CD4-positive, alpha-beta T cell treated with Interleukin-4 for 4 hours (primary cell): ENCODE data around the gene TPST2.

Source experiments
- DNase-seq: peaks from one replicate; pipeline ENCODE4 v3.0.0-alpha.2; 2020

Gene TPST2

GRCh38 chr22:26527574-26528465 is 62.1 kb downstream of the TPST2 start:
- no peak for DNase-seq

DNA sequence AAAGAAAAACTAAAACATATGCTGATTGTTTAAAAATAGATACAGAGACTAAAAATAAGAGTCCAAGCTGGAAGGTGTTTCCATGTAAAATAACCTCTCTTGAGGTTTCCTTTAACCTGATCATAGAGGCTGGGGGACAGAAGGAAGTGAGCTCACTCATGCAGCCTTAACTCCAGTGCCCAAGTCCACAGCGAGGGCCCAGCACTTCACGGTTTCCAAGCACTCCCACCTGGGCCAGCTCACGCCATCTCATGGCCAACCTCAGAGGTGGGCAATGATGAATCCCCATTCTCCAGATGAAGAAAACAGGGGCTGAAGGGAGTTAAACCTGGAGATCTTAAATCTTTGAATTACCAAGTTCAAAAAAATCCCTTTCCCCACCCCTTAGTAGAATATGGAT is 62.8 kb downstream of the TPST2 start:
- DNase-seq, result no peak

GRCh38 chr22:26525946-26526564 is 63.9 kb downstream of the TPST2 start:
- DNase-seq, result no peak

DNA sequence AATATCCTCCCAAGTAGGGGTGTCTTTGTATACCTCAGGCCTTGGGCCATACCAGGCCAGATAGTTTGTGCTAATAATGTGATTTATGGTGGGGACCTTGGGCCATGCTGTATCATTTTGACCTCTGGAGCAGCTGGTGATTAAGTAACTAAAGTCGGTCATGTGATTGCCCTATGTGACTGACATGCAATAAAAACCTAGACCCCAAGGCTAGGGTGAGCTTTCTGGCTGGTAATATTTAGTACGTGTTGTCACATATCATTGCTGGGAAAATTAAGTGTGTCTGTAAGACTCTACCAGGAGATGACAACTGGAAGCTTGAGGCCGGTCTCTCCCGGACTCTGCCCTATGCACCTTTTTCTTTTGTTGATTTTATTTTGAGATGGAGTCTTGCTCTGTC is 65.1 kb downstream of the TPST2 start:
- no peak for DNase-seq

DNA sequence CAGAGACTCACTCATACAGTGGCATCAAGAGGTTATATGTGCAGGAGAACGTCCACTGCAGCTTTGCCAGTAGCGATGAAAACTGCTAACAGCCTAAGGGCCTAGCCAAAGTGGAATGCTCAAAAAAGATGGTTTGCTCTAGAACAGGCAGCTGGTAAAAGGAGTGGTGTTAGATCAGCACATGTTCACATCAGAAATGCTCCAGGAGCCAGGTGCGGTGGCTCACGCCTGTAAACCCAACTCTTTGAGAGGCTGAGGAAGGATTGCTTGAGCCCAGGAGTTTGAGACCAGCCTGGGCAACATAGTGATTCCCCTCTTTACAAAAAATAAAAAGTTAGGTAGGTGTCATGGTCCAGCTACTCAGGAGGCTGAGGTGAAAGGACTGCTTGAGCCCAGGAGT is 67.3 kb downstream of the TPST2 start:
- no peak for DNase-seq

GRCh38 chr22:26522012-26522411 is 67.9 kb downstream of the TPST2 start:
- no peak for DNase-seq

- no peak for DNase-seq
These were observed 72.5 kb downstream of the TPST2 start for GRCh38 chr22:26517429-26517828.

GRCh38 chr22:26516503-26516902 is 73.4 kb downstream of the TPST2 start:
- no peak for DNase-seq

- DNase-seq, result no peak
These were observed 74.0 kb downstream of the TPST2 start for GRCh38 chr22:26515931-26516330.

GRCh38 chr22:26514419-26515161 is 75.3 kb downstream of the TPST2 start:
- no peak for DNase-seq

GRCh38 chr22:26513838-26514237 is 76.1 kb downstream of the TPST2 start:
- DNase-seq, result no peak

GRCh38 chr22:26512149-26512793 is 77.7 kb downstream of the TPST2 start, which contains the start of gene TFIP11:
TSS of gene TFIP11 (minus strand) at chr22:26512473. CDS start at chr22:26510272, 2,201 bp downstream.
- DNase-seq, result peak; percentile 85

DNA sequence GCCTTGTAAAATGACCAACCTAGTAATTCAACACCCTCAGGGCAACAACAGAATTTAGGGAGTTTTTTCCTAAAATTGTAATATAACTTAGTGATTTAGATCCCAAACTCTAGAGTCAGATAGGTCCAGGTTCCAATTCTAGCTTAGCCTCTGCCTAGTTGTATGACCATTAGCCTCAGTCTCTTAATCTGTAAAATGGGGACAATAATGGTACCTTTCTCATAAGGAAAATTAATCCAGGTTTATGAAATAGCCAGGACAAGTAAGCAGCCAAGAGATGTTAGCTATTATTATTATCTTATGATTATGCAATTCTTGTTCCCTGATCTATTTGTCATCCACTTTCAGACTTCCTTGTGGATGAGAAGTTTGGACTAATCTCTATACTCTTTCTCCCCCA is 81.8 kb downstream of the TPST2 start:
- no peak for DNase-seq

DNA sequence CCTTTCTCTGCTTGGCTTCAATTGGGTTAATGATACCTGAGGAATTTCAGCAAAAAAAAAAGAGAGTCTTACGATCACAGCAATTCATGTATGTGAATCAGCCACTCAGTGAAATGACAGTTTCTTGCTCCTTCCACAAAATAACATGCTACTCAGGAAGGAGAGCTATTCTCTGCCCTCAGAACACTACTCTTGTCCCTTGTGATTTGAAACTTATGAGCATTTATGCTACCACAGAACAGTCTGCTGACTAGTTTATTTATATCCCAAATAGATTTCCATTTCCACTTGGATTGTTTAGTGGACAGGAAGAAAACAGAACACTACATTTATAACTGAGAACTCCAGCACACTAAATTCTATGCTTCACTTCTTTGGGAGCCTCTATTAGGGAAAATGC is 86.2 kb downstream of the TPST2 start:
- DNase-seq, result no peak

DNA sequence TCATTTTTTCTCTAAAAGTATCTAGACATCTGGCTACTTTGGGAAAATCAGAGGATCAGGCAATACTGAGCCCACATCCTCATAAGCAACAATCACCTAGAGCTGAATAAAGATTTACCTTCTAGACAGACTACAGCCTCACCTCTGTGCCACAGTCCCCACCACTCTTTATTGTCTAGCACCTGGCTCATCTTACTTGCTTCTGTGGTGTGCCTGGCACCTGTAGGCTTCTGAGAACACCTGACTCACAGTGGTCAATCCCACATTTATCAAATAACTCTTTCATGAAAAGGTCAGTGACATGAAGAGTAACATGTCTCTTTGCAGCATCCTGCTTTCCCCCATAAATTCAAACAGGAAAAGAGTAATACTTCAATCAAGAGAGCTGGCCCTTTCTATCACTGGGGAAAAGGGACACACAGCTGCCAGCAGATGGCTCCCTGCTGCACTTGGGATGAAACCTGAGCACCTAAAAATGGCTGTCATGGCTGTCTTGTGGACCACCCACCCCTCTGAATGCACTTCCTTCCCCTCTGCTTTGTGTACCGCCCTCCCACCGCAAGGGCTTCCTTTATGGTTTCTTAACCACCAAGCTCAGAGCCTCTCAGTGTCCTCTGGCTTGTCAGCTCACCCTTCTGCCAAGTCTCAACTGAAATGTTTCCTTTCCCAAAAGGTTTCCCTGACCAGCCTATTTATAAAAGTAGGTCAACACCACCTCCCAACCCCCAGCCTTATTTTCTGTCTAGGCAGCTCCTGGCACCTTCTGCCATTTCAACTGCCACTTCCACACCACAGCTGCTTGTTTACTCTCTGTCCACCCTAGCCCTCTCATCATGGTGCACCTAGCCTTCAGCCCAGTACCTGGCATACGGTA is 87.0 kb downstream of the TPST2 start:
- DNase-seq, result peak; percentile 72

DNA sequence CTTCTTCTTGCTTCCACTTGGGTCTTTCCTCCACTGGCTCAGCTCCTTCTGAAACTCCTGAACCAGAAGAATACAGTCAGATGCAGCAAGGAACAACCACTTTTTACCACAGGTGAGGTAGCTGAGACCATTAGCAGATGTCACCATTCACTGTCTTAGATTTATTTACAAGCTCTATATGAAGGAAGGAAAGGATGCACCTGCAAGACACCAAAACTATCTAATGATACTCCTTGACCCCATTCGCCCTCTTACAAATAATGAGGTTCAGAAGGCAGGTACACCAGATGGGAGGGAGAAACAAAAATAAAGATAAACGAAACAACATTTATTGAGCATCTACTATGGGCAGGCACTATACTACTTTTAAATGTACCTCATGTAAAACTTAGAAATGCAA is 87.9 kb downstream of the TPST2 start:
- no peak for DNase-seq

DNA sequence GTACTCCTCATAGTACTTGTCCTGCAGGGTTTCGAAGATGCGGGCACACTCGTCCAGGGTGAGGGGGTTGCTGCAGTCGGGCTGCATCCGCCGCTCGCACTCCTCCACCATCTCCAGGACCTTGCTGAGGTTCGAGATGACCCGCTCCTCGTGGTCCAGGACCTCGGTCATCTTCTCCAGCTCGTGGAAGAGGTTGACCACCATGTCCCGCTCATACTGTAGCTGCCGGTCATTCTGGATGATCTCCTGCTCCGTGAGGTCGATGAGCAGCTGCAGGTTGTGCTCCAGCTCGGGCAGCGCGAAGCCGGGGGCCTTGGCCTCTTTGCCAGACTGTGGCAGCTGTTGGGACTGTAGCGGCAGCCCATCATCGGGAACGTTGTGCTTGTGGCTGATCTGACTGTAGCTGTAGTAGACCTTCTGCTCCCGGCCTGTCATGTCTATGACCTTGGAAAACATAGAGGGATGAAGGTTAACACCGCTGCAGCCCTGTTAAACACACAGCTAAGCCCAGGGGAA is 90.7 kb downstream of the TPST2 start:
- DNase-seq, result no peak

DNA sequence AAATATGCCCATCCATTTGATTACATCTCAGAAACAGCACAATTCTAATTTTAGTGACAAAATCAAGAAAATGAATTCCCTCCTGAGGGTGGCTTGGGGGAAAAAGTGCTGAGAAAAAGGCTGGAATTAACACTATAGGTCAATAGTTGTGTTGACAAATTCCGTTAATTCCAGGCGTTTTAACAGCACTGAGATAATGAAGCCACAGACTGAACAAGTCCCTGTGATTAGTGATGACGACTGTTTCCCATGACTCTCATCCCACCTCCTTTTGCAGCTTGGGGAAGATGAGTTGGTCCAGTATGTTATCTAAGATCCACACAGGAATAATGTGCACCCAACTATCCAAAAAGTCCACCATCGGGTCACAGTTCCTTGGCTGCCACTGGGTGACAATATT is 93.5 kb downstream of the TPST2 start:
- no peak for DNase-seq

DNA sequence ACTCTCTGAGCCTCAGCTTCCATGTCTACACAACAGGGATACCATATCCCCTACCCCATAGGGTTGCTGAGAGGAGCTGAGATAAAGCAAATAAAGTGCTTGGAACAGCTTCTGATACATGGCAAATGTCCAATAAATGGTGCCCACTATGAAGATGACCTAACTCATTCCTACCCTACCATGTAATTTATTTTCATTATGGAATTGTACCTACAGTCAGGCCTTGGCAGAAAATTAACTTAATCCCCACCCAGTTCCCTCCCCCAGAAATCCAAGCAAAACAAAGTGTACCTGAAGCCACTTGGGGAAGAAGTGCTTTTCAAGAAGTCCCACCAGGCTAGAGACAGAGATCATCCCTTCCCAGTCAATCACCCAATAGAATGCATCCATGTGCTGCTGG is 95.4 kb downstream of the TPST2 start:
- no peak for DNase-seq

DNA sequence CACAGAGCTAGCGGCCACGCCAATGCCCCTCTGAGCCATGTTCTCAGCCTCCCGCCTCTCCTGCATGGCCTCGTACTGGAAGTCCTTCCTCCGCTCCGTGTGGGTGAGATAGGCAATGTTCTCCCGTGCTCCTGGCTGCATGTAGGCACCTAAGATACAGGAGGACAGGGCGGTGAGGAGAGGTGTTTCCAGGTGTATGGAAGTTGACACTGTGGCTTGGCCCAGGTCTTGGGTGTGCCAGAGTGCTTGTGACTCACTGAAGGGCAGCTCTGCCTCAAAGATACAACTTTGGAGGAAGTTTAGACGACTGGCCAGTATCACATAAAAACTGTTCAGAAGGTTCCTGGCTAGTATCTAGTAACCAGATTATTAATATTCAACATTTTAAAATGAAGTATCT is 97.7 kb downstream of the TPST2 start:
- DNase-seq, result no peak

DNA sequence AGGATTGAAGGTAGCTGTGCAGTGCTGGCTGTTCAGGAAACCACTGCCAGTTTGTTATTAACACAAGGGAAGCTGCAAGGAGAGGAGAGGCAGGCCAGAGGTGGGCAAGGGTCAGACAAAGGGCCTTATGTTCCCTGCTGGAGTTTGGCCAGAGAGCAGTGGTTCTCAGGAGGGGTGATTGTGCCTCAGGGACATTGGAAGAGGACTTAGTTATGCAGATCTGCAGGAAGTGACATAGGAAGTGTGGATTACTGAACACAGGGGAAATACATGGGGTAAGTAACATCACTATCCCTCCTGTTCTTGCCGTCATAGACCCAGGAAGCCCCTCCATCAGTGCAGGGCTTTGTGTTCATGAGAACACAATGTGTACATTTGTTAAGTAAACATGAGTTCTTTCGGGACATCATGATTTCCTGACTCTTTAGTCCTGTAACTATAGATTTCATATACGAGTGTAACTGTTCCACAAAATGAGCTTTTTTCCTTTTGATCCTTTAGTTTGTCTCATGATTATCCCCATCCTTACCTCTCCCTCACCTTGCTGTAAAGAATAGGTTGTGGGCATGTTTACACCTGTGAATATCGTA is 100.4 kb downstream of the TPST2 start:
- DNase-seq, result no peak

GRCh38 chr22:26487996-26488395 is 101.9 kb downstream of the TPST2 start:
- DNase-seq, result no peak
